Bronchial epithelial cell (primary cell): ENCODE measurements around the gene TOGARAM2. TPM values are rescaled to one million over a fixed set of nuclear protein-coding genes. Genes with fewer than 3 reads are reported as not detected.

Experiments used
- DNase-seq: peaks from one replicate; pipeline ENCODE4 v3.0.0-alpha.2; 2010; ENCODE audit warnings: low read depth
- FAIRE-seq: peaks from 2 replicates; lab custom pipeline; 2011; peaks lifted over from hg19 to GRCh38; lab: Jason Lieb, UNC
- H3K27me3 ChIP-seq: 2 replicates; pipeline ENCODE4 v1.5.1; 2011; ENCODE audit warnings: low read length; ENCODE audit not compliant: control insufficient read depth, insufficient read depth
- H3K36me3 ChIP-seq: 2 replicates; pipeline ENCODE4 v1.5.1; 2011; ENCODE audit warnings: low read length; ENCODE audit not compliant: control insufficient read depth, insufficient read depth
- H3K4me3 ChIP-seq: 2 replicates; pipeline ENCODE4 v1.5.1; 2011; ENCODE audit warnings: mild to moderate bottlenecking, low read depth, low read length, control low read depth
- CTCF ChIP-seq: IDR thresholded peaks from 2 replicates; pipeline ENCODE4 v1.5.1; 2011; ENCODE audit warnings: mild to moderate bottlenecking, moderate library complexity, low read length, control low read depth, inconsistent platforms; ENCODE audit not compliant: insufficient read depth, severe bottlenecking
- total RNA-seq: library from RNA; depleted of rRNA; stranded (reverse); fragments of >200 nt; gene quantifications from 2 replicates; pipeline ENCODE4 v1.2.1, GENCODE V29; 2014

TOGARAM2 gene
- total RNA-seq, 1 donor from 2014 or later = not detected

DNA sequence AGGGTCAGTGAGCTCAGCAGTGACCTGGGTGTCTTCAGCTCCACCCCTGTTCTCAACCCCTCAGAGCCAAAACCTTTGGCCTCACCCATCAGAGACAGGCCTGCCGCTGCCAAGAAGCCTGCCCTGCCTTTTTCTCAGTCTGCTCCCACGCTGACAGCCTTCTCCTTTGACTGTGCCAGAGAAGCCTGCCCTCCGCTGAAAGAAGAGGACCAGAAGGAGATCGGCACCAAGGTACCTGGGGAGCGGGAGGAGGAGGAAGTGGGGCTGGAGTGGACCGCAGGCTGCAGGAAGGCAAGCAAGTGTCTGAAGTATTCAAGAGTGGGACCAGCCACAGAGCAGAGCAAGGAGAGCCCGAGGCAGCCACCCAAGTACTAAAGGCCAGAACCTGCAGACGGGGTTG, 33.2 kb downstream of the TOGARAM2 start:
- no peak for TF ChIP-seq CTCF
- no peaks in the 10 kb centered on the region for H3K27me3 ChIP-seq
- no peak overlapping the region for H3K4me3 ChIP-seq
- DNase-seq (no peak), FAIRE-seq (no peak)
- H3K36me3 ChIP-seq = no peaks in the 10 kb centered on the region

- peak; percentile 43 for TF ChIP-seq CTCF
- no peak overlapping the region for H3K4me3 ChIP-seq
- H3K36me3 ChIP-seq = no peaks in the 10 kb centered on the region
- H3K27me3 ChIP-seq = no peaks in the 10 kb centered on the region
- DNase-seq = peak; percentile 68
- no peak for FAIRE-seq
These were observed 33.8 kb downstream of the TOGARAM2 start for GRCh38 chr2:29014811-29015421.

- Histone ChIP-seq H3K4me3 (no peak overlapping the region), H3K36me3 (no peaks in the 10 kb centered on the region), H3K27me3 (no peaks in the 10 kb centered on the region)
- DNase-seq (no peak), FAIRE-seq (no peak)
- TF ChIP-seq CTCF = no peak
These were observed 34.8 kb downstream of the TOGARAM2 start for GRCh38 chr2:29015701-29016470.

GRCh38 chr2:29016504-29016903, 35.4 kb downstream of the TOGARAM2 start:
- Histone ChIP-seq H3K4me3 (no peak overlapping the region), H3K27me3 (no peaks in the 10 kb centered on the region), H3K36me3 (no peaks in the 10 kb centered on the region)
- no peak for FAIRE-seq
- no peak for TF ChIP-seq CTCF
- no peak for DNase-seq

DNA sequence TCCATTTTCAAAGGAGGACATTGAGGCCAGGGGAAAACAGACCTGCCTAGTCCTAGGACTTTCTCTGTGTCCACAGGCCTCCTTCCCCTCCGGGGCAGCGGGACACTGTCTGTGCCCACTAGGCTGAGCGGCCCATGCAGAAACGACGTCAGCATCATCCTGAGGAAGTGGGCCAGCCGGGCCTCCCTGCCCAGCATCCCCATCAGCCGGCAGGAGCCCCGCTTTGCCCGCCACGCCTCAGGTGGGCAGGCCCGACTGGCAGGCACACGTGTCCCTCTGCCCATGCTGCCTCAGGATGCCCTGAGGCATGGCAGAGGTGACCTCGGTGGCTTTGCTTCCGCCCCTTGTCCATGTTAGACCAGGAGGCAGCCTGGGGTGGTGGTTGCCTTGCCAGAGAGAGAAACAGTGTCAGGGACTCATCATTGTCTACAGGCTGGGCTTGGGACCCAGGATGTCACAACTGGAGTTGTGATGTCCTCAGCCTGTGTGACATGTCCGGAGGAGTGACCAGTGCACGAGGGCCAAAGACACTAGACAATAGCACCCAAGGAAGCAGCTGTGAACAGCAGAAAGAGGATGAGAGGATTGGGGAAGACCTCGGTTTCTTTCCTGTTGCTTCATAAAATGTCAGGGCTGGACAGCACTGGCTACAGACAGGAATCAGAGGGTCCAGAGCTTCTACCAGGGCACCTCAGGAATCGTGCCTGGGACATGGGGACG, 36.8 kb downstream of the TOGARAM2 start:
- no peaks in the 10 kb centered on the region for H3K27me3 ChIP-seq
- no peak for TF ChIP-seq CTCF

More for the DNA sequence above, 36.8 kb downstream of the TOGARAM2 start:
- no peak for FAIRE-seq
- DNase-seq = no peak
- Histone ChIP-seq H3K4me3 (no peak overlapping the region), H3K36me3 (no peaks in the 10 kb centered on the region)
